GM12878 (cell line): Measurements from ENCODE around the gene ARHGEF10L. TPM values are rescaled to one million over a fixed set of nuclear protein-coding genes. Genes with fewer than 3 reads are reported as not detected.

Source experiments
- ATAC-seq: fragments of 200-7000 bp; cut with Tn5 transposase; 3 replicates; pipeline ENCODE4 v1.9.1; 2020; ENCODE audit warnings: mild to moderate bottlenecking, moderate library complexity
- BruUV-seq: library from RNA; stranded (reverse); fragments of 400-500 nt; replicated peaks from 2 replicates; lab custom pipeline; 2021; lab: Mats Ljungman, UMichigan
- CTCF ChIA-PET: fragments of 300-600 bp; sonication (Branson Sonifier 250); formaldehyde crosslinking; extraction: SDS; loops from one replicate; lab custom pipeline; 2021; ENCODE audit warnings: inconsistent platforms; lab: Yijun Ruan, JAX
- POLR2A ChIA-PET: fragments of 350-600 bp; formaldehyde crosslinking; extraction: SDS; loops from one replicate; lab custom pipeline; 2021; ENCODE audit warnings: inconsistent platforms; lab: Charles Lee
- RAD21 ChIA-PET: fragments of 300-600 bp; sonication (Branson Sonifier 250); formaldehyde crosslinking; loops from one replicate; lab custom pipeline; 2023; ENCODE audit warnings: antibody characterized with exemption; ENCODE audit not compliant: unreplicated experiment; lab: Charles Lee
- SMC1A ChIA-PET: fragments of 300-600 bp; sonication (Branson Sonifier 250); formaldehyde crosslinking; loops from one replicate; lab custom pipeline; 2023; ENCODE audit not compliant: unreplicated experiment, uncharacterized antibody; lab: Charles Lee
- DNase-seq: peaks from one replicate; pipeline ENCODE4 v3.0.0-alpha.2; 2011; ENCODE audit warnings: low read depth, low spot score
- FAIRE-seq: peaks from 3 replicates; lab custom pipeline; 2011; peaks lifted over from hg19 to GRCh38; lab: Jason Lieb, UNC
- H2AFZ ChIP-seq: 2 replicates; pipeline ENCODE4 v1.6.0; 2011; ENCODE audit warnings: low read depth, low read length, control low read depth; ENCODE audit not compliant: control insufficient read depth
- H3K27ac ChIP-seq: 2 replicates; pipeline ENCODE4 v1.5.1; 2011; ENCODE audit warnings: control low read depth; ENCODE audit not compliant: control insufficient read depth, insufficient read depth
- H3K27me3 ChIP-seq, 2 experiments: replicated peaks in 1 of 2; 2 replicates each; pipeline versions ENCODE4 v1.6.0 to v1.6.1; 2011; ENCODE audit warnings: low read length in 1 of 2; ENCODE audit not compliant: control insufficient read depth in 2 of 2, insufficient read depth in 2 of 2
- H3K36me3 ChIP-seq, 2 experiments: 2 replicates each; pipeline ENCODE4 v1.5.1; 2011; ENCODE audit warnings: low read length in 1 of 2; ENCODE audit not compliant: control insufficient read depth in 2 of 2, insufficient read depth in 2 of 2
- H3K4me1 ChIP-seq: 2 replicates; pipeline ENCODE4 v1.6.1; 2011; ENCODE audit warnings: mild to moderate bottlenecking, low read length, moderate library complexity, mixed read lengths; ENCODE audit not compliant: control insufficient read depth, insufficient read depth
- H3K4me2 ChIP-seq: 2 replicates; pipeline ENCODE4 v1.6.0; 2011; ENCODE audit warnings: control low read depth; ENCODE audit not compliant: control insufficient read depth, insufficient read depth
- H3K4me3 ChIP-seq: fragments of 200-600 bp; sonication (generic); 2 replicates; pipeline ENCODE4 v1.5.1; 2016
- H3K79me2 ChIP-seq: 2 replicates; pipeline ENCODE4 v1.6.0; 2011; ENCODE audit warnings: low read length; ENCODE audit not compliant: control insufficient read depth, insufficient read depth
- H3K9ac ChIP-seq: 2 replicates; pipeline ENCODE4 v1.8.0; 2011; ENCODE audit warnings: low read length, control low read depth, mixed read lengths; ENCODE audit not compliant: control insufficient read depth, insufficient read depth
- H3K9me3 ChIP-seq: replicated peaks from 3 replicates; pipeline ENCODE4 v1.5.1; 2011; ENCODE audit warnings: mild to moderate bottlenecking, low read length; ENCODE audit not compliant: control insufficient read depth, insufficient read depth
- H4K20me1 ChIP-seq: 2 replicates; pipeline ENCODE4 v1.6.0; 2011; ENCODE audit not compliant: control insufficient read depth, insufficient read depth
- ATF7 ChIP-seq: fragments of 450-650 bp; IDR thresholded peaks from 2 replicates; pipeline ENCODE4 v1.6.1; 2016; ENCODE audit warnings: low read depth, mild to moderate bottlenecking
- BCL3 ChIP-seq: IDR thresholded peaks from 2 replicates; pipeline ENCODE4 v1.6.1; 2011; ENCODE audit warnings: borderline replicate concordance, low read depth, mild to moderate bottlenecking, moderate library complexity, low read length; ENCODE audit not compliant: insufficient read depth, poor library complexity, severe bottlenecking
- IKZF1 ChIP-seq: fragments of 450-650 bp; conservative IDR thresholded peaks from 2 replicates; pipeline ENCODE4 v1.6.1; 2017; ENCODE audit warnings: antibody characterized with exemption, mild to moderate bottlenecking
- PBX3 ChIP-seq: IDR thresholded peaks from 2 replicates; pipeline ENCODE4 v1.6.1; 2011; ENCODE audit warnings: mild to moderate bottlenecking, low read depth, low read length, moderate library complexity; ENCODE audit not compliant: insufficient replicate concordance
- SMAD5 ChIP-seq: IDR thresholded peaks from 2 replicates; pipeline ENCODE4 v1.6.1; 2016; ENCODE audit warnings: antibody characterized with exemption, low read depth
- YY1 ChIP-seq: IDR thresholded peaks from 2 replicates; pipeline ENCODE4 v1.6.1; 2011; ENCODE audit warnings: low read depth, mild to moderate bottlenecking, low read length
- whole genome bisulfite sequencing: methylation state at CpG from one replicate; pipeline ENCODE4 v1.1.6; 2016; ENCODE audit warnings: low lambda C conversion rate; ENCODE audit not compliant: insufficient replicate concordance, insufficient coverage; ENCODE audit errors: missing lambda C conversion rate; 5-methylcytosine and 5-hydroxymethylcytosine counted together
- in situ Hi-C: fragments of 300-500 bp; cut with MboI; formaldehyde crosslinking; loops from 9 replicates; pipeline ENCODE4 v1.14.3; 2018; ENCODE audit warnings: mixed read lengths
- intact Hi-C: fragments of 100-400 bp; cut with micrococcal nuclease; formaldehyde crosslinking; loops from one replicate; pipeline ENCODE4 v1.14.2; 2022; ENCODE audit not compliant: unreplicated experiment
- polyA plus RNA-seq, 11 experiments: library from polyadenylated mRNA; depleted of rRNA in 4 of 11; unstranded in 6 of 11; stranded (reverse) in 5 of 11; fragments of >200 nt; fragmentation: Nextera tagmentation in 4 of 11; fragmentation: Illumina TruSeq in 1 of 11; extraction: Ambion mirVana in 4 of 11; extraction: Trizol in 1 of 11; gene quantifications; 1 replicate in 1 of 11; 2 replicates in 10 of 11; pipeline versions ENCODE4 v1.2.1 to v1.2.3, GENCODE V29; 2011 to 2016; ENCODE audit warnings: inconsistent platforms in 2 of 11, missing spikeins in 2 of 11, low read depth in 1 of 11
- total RNA-seq, 4 experiments: library from RNA; depleted of rRNA in 3 of 4; stranded (reverse); fragments of >200 nt in 3 of 4; fragmentation: Illumina TruSeq in 1 of 4; extraction: Trizol in 1 of 4; gene quantifications; 2 replicates each; pipeline versions ENCODE4 v1.2.1 to v1.2.3, GENCODE V29; 2013 to 2021
- TF ChIP-seq, protein P1 (sequence below): IDR thresholded peaks from 2 replicates; pipeline ENCODE4 v1.6.1; 2012; ENCODE audit warnings: improper control_type of control experiment, low read depth, low read length; ENCODE audit not compliant: insufficient replicate concordance
- TF ChIP-seq, protein P2 (sequence below): fragments of 450-650 bp; IDR thresholded peaks from 2 replicates; pipeline ENCODE4 v1.6.1; 2018; ENCODE audit warnings: mild to moderate bottlenecking, low read depth, moderate library complexity; ENCODE audit not compliant: partially characterized antibody
- TF ChIP-seq, protein P3 (sequence below): fragments of 450-650 bp; IDR thresholded peaks from 2 replicates; pipeline ENCODE4 v1.6.1; 2014; ENCODE audit warnings: mild to moderate bottlenecking

The ARHGEF10L gene
- total and polyA plus RNA-seq, 10 of the 15 experiments (the other 5 are each of a cell fraction or from before 2014, with no cell fraction given) = 0.05 to 0.94 (median 0.28) TPM; not detected in 2

DNA sequence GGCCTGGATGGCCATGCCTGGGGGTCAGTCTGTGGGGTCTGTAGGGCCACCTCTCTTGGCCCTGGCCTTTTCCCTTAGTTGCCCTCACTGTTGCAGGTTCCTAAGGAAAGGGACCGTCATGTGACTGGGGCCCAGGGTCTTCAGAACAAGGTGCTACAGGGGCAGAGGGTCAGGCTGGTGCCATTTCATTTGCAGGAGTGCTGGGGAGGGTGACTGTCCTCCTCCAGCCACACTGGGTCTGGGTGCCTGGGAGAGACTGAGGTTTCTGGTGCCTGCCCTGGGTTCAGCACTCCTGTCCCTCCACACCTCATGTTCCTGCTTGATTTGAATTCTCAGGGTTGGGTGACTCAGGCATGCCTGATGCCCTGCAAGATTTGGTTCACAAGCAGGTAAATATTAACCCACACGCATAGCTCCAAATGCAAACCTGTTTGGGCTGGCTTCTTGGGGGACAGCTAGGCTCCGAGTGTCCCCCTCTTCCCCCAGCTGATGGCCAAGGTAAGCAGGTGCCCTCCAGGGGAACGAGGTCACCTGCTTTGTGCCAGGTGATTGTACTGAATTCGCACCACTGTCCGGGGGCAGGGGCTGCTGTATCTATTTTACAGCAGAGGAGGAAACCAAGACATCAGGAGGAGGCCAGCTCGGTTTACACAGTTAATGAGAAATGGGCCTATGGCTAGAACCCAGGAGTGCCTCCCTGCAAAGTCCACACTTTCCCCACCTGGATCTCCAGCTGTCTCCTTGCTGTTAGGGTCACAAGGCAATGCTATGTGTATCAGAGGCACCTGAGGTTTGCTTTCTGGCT lies 20.3 kb downstream of the ARHGEF10L start (continued):
- TF ChIP-seq, protein P1, sequence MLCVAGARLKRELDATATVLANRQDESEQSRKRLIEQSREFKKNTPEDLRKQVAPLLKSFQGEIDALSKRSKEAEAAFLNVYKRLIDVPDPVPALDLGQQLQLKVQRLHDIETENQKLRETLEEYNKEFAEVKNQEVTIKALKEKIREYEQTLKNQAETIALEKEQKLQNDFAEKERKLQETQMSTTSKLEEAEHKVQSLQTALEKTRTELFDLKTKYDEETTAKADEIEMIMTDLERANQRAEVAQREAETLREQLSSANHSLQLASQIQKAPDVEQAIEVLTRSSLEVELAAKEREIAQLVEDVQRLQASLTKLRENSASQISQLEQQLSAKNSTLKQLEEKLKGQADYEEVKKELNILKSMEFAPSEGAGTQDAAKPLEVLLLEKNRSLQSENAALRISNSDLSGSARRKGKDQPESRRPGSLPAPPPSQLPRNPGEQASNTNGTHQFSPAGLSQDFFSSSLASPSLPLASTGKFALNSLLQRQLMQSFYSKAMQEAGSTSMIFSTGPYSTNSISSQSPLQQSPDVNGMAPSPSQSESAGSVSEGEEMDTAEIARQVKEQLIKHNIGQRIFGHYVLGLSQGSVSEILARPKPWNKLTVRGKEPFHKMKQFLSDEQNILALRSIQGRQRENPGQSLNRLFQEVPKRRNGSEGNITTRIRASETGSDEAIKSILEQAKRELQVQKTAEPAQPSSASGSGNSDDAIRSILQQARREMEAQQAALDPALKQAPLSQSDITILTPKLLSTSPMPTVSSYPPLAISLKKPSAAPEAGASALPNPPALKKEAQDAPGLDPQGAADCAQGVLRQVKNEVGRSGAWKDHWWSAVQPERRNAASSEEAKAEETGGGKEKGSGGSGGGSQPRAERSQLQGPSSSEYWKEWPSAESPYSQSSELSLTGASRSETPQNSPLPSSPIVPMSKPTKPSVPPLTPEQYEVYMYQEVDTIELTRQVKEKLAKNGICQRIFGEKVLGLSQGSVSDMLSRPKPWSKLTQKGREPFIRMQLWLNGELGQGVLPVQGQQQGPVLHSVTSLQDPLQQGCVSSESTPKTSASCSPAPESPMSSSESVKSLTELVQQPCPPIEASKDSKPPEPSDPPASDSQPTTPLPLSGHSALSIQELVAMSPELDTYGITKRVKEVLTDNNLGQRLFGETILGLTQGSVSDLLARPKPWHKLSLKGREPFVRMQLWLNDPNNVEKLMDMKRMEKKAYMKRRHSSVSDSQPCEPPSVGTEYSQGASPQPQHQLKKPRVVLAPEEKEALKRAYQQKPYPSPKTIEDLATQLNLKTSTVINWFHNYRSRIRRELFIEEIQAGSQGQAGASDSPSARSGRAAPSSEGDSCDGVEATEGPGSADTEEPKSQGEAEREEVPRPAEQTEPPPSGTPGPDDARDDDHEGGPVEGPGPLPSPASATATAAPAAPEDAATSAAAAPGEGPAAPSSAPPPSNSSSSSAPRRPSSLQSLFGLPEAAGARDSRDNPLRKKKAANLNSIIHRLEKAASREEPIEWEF = no peak
- TF ChIP-seq IKZF1 (no peak), SMAD5 (no peak), YY1 (no peak), ATF7 (no peak)

- BruUV-seq = no TSS peak
- intact Hi-C loops = no loop called here
- WGBS = 54% methylated on average over 8 of the region's 8 CpGs
- no peak overlapping the region for H3K4me3 ChIP-seq
- no peak overlapping the region for H3K4me2 ChIP-seq
- ChIA-PET RAD21 (no interaction called here), POLR2A (no interaction called here), SMC1A (no interaction called here), CTCF (interaction anchor here (1.5 kb wide), 1 partner anchor 66 kb away, joined by 4 read pairs; no protein-coding TSS in a partner anchor)
- DNase-seq = no peak
- no peak for FAIRE-seq
- H3K9ac ChIP-seq = no peak overlapping the region
- H3K4me1 ChIP-seq = no peaks in the 10 kb centered on the region
- in situ Hi-C loops = no loop called here
- H3K9me3 ChIP-seq = no peaks in the 10 kb centered on the region
- no peaks in the 10 kb centered on the region for H4K20me1 ChIP-seq
- H3K36me3 ChIP-seq = no peaks in the 10 kb centered on the region
- H3K27me3 ChIP-seq = peaks cover 0 to 2% of the 10 kb centered on the region in 2 experiments; a peak in 2 of 4 replicates
- H3K27ac ChIP-seq = no peak overlapping the region
- H3K79me2 ChIP-seq = no peaks in the 10 kb centered on the region
- H2AFZ ChIP-seq = no peak overlapping the region
- no peak for ATAC-seq
- TF ChIP-seq, protein P2, sequence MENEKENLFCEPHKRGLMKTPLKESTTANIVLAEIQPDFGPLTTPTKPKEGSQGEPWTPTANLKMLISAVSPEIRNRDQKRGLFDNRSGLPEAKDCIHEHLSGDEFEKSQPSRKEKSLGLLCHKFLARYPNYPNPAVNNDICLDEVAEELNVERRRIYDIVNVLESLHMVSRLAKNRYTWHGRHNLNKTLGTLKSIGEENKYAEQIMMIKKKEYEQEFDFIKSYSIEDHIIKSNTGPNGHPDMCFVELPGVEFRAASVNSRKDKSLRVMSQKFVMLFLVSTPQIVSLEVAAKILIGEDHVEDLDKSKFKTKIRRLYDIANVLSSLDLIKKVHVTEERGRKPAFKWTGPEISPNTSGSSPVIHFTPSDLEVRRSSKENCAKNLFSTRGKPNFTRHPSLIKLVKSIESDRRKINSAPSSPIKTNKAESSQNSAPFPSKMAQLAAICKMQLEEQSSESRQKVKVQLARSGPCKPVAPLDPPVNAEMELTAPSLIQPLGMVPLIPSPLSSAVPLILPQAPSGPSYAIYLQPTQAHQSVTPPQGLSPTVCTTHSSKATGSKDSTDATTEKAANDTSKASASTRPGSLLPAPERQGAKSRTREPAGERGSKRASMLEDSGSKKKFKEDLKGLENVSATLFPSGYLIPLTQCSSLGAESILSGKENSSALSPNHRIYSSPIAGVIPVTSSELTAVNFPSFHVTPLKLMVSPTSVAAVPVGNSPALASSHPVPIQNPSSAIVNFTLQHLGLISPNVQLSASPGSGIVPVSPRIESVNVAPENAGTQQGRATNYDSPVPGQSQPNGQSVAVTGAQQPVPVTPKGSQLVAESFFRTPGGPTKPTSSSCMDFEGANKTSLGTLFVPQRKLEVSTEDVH = no peak
- TF ChIP-seq PBX3 (no peak), BCL3 (no peak)
- TF ChIP-seq, protein P3, sequence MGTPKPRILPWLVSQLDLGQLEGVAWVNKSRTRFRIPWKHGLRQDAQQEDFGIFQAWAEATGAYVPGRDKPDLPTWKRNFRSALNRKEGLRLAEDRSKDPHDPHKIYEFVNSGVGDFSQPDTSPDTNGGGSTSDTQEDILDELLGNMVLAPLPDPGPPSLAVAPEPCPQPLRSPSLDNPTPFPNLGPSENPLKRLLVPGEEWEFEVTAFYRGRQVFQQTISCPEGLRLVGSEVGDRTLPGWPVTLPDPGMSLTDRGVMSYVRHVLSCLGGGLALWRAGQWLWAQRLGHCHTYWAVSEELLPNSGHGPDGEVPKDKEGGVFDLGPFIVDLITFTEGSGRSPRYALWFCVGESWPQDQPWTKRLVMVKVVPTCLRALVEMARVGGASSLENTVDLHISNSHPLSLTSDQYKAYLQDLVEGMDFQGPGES = no peak
Observed at GRCh38 chr1:17561247-17561548, 21.7 kb downstream of the ARHGEF10L start.
